Measurements from ENCODE around the gene DSCAML1. TPM values are rescaled to one million over a fixed set of nuclear protein-coding genes. Genes with fewer than 3 reads are reported as not detected.

The DSCAML1 gene
- total RNA-seq, 1 donor from 2014 or later = 10.2 TPM

DNA sequence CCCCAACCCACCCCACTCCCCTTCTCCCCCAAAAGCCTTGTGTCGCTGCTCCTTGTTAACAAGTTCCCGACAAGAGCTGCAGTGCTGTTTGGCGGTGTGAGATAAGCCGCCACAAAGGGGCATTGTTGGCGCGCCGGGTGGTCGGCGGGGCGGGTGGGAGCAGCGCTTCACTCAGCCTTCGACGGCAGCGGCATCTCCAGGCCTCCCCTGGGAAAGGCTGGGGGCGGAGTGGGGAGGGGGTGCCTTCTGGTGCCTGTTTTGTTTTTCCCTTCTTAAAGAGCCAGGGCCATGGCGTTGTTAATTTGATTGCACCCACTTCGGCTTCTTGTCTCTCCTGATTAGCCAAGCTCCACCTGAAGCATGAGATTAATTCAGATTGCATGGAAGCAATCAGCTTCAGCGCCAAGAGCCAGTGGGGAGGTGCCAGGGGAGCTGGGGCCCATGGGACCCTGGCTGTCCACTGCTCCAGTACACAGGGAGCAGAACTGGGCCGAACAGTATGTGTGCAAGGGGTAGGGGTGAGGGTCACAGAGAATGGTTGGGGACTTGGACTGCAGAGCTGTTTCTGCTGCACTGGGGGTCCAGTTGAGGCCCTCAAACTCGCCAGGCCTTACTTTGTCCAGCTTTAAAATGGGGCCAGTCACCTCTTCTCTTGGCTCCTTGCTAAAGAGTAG is 304.3 kb downstream of the DSCAML1 start:
- DNase-seq (ENCODE audit: low read depth) = no peak

GRCh38 chr11:117490911-117491310 is 306.1 kb downstream of the DSCAML1 start:
- no peak for DNase-seq (ENCODE audit: low read depth)

DNA sequence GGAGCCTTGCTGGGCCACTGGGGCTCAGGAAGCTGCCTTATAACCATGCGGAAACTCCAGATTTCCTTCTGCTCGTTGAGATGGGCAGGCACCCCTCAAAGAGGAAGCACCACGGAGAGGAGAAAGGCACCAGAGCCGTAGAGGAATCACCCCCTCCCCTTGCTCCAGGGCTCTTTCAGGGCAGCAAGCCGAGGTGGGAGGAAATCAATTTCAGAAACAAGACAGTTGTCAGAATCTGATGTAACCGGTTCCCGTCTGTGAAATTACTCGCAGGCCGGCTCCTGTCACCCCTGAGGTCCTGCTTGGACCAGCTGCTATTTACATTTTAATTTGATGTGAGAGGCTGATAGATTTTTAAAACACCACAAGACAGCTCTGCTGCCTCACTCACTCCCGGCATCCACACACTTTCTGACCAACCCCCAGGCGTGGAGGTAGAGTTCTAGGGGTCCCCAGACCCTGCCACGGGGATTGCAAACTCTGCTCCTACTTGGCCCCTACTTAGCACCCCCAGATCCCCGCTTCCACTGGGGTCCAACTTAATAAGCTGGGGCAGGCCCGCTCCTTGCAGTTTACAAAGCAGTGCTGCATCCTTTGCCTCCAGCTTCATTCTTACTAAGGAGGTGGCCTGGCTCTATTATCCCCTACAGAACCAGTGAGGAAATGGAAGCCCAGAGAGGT is 306.9 kb downstream of the DSCAML1 start:
- DNase-seq (ENCODE audit: low read depth) = no peak

- no peak for DNase-seq (ENCODE audit: low read depth)
Observed at GRCh38 chr11:117488996-117489952, 307.7 kb downstream of the DSCAML1 start.

DNA sequence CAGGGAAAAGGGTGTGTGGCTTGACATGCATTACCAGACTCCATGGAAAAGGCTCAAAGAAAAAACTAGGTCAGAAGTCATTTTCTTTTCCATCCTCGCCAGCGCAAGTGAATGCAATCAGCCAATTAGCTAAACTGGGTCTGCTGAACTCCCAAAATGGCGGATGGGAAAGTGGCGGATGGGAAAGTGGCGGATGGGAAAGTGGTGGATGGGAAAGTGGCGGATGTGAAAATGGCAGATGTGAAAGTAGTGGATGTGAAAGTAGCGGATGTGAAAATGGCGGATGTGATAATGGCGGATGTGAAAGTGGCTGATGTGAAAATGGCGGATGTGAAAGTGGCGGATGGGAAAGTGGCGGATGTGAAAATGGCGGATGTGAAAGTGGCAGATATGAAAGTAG is 311.0 kb downstream of the DSCAML1 start:
- DNase-seq (ENCODE audit: low read depth) = no peak

DNA sequence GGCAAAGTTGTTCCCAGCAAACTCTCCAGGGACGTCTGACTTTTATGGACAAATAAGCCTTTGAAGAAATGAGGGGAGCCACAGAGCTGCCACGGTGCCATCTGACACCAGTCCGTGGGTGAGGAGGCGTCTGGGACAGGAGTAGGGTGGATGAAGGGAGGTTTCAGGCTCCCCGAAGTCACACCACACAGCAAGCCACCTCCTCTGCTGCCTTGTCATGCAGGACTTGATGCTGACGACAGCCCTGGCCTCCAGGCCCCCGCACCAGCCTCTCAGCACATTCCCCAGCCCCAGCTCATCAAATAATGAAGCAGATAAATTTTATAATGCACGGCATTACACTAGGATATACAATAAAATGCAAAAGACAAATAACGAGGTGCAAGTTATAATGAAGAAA is 312.9 kb downstream of the DSCAML1 start:
- no peak for DNase-seq (ENCODE audit: low read depth)

DNA sequence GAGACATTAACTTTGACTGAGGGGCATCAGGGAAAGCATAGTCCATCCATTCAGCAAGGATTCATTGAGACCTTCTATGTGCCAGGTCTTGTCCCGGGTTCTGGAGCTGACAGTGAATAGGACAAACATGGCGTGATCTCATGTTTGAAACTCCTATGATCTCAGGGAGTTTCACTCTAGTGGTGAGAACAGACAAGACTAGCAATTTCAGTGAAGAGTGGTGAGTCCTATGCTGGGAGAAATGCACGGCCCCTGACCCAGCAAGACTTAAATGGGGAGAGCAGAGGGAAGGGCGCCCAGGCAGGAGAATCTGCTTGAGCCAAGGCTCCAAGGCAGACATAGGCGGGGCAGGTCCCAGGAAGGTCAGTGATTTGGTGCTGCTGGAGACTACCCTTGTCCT is 313.6 kb downstream of the DSCAML1 start:
- no peak for DNase-seq (ENCODE audit: low read depth)

- no peak for DNase-seq (ENCODE audit: low read depth)
Observed at GRCh38 chr11:117482881-117483280, 314.1 kb downstream of the DSCAML1 start.

GRCh38 chr11:117481885-117482284 is 315.1 kb downstream of the DSCAML1 start:
- no peak for DNase-seq (ENCODE audit: low read depth)

DNA sequence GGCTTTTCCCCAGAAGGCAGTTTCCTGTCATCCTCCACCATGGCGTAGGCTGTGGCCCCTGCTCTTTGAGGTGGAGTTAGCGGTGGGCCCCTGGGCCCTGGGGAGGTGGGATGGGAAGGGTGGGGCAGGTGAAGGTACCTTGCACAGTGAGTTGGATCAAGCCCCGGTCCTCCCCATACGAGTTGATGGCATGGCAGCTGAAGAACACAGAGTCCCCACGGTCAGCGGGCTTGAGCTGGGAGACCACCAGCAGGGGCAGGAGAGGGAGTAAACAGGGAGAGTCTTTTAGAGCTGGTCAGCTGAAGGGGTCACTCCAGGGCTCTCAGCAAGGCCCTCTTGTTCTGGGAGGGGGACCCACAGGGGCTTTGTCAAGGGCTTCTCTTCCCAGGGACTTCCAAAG is 316.0 kb downstream of the DSCAML1 start:
- DNase-seq (ENCODE audit: low read depth) = no peak

- no peak for DNase-seq (ENCODE audit: low read depth)
Observed at GRCh38 chr11:117480221-117480620, 316.8 kb downstream of the DSCAML1 start.

- DNase-seq (ENCODE audit: low read depth) = no peak
Observed at GRCh38 chr11:117479372-117479771, 317.6 kb downstream of the DSCAML1 start.

DNA sequence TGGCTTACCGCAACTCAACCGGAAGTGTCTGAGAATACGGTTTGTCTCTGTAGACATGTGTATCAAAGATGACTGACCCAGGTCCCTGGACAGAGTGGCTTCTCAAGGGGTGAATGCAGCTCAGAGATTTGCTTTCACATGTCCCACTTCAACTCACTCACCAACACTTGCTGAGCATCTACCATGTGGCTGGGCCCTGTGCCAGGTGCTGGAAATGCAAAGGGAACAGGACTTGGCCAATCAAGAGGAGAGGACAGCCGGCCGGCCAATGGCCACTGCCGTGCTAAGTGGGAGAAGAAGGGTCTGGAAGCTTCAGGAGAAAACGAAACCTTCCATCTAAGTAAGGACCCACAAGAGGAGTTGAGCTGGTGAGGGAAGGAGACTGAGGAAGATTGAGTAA is 318.1 kb downstream of the DSCAML1 start:
- no peak for DNase-seq (ENCODE audit: low read depth)

DNA sequence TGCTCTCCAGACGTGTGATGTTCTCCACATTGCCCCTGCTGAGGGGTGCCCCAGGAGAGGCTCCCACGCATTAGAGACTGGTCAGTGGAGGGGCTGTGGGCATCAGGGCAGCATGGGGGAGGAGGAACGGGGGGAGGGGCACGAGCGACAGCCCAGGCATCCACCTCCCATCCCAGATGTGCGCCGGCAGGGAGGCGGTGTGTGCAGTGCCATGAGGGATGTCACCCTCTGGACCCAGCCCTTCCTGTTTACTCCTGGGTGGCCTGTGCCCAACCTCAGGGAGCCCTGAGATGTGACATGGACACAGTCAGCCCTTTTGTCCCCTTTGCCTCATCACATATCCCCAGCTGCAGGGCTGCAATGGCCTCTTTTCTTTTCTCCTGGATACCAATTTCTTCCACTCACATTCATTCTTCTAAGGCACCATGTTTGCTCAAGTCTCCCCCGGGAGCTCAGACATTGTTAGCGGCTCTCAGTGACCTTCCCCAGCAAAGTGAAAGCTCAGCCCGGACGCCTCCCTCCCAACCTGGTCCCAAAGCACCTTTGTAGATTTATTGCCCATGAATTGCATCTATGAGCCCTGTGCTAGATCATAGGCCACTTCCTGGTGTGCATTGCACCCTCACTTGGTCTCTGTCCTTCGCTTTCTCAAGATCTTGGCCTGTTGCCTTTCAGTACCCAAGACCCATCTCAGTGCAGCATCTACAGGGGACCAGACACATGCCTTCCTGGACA is 318.7 kb downstream of the DSCAML1 start:
- DNase-seq (ENCODE audit: low read depth) = no peak

- no peak for DNase-seq (ENCODE audit: low read depth)
Observed at GRCh38 chr11:117477721-117478120, 319.3 kb downstream of the DSCAML1 start.

DNA sequence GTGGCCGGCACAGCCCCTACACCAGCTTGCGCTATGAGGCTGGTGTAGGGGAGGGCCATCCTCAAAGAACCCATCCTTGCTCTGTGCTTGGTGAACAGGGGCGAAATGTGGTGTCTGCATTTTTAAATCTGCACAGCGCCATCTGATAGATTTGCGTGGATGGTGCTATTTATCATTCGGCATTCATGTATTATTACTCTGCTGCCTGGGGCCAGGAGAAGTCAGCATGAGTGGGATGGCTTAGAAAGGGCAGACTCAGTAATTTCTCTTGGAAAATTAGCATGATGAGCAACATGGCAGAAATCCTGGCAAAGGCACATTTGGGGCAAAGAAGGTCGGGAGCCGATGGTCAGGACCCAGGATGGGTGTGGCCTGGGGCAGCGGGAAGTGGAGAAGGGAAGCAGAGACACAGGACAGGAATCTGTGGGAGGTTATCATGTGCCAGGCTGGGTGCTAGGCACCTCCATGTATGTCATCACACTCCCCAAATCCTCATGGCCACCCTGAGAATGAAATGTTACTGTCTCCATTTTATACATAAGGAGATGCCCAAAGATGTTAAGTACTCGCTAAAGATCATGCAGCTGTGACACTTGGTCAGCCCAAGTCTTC is 320.4 kb downstream of the DSCAML1 start:
- no peak for DNase-seq (ENCODE audit: low read depth)

DNA sequence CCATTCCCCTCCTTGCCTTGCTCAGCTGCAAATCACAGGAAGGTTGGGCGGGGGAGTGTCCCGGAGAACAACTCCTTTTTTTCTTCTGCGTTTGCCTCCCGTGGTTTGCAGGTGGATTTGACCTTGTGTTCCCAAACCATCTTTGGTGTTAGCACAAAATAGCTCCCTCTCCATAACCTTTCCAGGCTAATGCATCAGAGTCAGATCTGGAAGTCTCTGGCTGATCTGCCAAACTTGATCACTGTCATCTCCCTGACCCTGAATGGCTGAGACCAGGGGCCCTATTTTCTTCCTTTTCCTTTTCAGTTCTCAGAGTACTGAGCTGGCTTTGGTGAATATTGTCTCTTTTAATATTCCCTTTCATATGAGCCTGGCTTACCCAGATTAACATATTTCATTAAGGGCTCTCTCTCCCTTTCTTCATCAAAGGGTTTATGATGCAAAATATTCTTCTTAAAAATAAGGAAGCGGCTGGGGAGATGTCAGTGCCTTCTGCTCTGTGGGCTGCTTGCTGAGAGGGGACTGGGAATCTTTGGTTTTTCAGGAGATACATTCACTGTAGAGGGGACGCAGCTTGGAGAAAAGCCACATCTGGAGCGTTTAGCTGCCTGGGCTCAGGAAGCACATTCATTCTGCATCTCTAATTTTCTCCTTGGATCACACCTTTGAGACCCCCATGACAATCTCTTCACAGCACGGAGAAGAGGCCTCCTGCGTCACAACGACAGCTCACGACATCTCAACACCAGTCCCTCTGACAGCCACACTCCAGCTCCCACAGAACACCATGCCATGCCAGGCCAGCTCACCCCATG is 321.1 kb downstream of the DSCAML1 start:
- no peak for DNase-seq (ENCODE audit: low read depth)

GRCh38 chr11:117473481-117474091 is 323.4 kb downstream of the DSCAML1 start:
- DNase-seq (ENCODE audit: low read depth) = peak; percentile 20

DNA sequence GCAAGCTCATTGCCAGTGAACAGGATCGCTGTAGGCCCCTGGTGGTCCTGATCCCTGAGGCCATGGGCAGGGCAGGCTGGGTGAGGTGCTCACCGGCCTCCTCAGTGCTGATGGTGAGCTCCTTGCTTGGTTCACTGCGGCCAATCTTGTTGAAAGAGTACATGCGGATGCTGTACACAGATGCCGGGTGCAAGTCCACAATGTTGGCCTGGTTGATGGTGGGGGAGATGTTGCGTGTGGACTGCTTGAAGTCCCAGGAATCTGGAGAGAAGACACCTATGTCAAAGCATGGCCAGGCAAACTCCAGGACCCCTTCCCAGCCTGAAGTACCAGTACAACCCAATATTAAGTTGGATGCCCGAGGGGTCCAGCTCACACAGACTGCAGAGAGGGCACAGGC is 325.2 kb downstream of the DSCAML1 start:
- no peak for DNase-seq (ENCODE audit: low read depth)

- no peak for DNase-seq (ENCODE audit: low read depth)
Observed at GRCh38 chr11:117470576-117470975, 326.4 kb downstream of the DSCAML1 start.

Measured in renal cortical epithelial cell (primary cell).